ENCODE data around the gene KHDC3L.

- TF ChIP-seq CTCF (IDR thresholded peaks at IDR 0.05) (no peak), POLR2A (IDR thresholded peaks at IDR 0.05) (no peak)
Observed at GRCh38 chr6:73395875-73396274, 33.4 kb downstream of the KHDC3L start.

Data from lower leg skin (tissue), 3 donors.